ENCODE results near the gene RBSN.
A peak's percentile ranks its signal among the peaks of the same experiment; 100 is the strongest.

RBSN gene

DNA sequence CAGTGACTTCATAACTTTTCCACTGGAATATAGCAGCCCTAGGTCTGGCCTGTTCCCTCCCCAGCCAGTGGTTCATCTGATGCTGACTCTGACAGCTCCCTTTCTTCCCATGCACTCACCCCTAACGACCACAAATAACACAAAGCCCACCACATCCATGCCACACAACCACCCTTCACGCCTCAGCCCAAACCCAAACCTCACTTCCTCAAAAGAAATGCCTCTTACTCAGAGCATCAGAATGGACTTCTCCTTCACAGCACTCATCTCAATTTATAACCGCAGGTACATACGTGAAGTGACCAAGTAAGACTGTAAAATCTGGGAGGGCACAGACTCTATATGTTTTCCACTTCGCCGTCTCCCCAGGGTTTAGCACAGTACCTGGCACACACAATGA lies 1.1 kb downstream of the RBSN start:
- peak; percentile 17 for DNase-seq

DNA sequence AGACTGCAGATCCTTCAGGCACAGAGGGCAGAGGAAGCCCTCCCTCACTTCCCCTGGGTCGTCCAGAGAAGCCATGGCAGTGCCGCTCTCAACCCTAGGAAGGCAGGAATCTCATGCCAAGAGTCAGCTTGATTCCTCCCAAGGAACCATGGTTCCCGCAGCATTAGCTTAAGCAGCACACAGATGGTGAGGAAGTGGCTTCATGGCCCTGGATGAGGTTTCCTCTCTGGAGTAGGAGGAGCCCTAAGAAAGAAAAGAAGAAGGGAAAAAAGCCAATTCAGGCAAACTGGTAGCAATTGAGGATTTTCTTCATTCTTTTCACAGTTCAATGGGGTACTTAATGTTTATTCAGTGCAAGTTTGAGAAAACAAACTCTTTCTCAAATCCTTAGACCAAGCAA lies 2.9 kb downstream of the RBSN start:
- DNase-seq: no peak

DNA sequence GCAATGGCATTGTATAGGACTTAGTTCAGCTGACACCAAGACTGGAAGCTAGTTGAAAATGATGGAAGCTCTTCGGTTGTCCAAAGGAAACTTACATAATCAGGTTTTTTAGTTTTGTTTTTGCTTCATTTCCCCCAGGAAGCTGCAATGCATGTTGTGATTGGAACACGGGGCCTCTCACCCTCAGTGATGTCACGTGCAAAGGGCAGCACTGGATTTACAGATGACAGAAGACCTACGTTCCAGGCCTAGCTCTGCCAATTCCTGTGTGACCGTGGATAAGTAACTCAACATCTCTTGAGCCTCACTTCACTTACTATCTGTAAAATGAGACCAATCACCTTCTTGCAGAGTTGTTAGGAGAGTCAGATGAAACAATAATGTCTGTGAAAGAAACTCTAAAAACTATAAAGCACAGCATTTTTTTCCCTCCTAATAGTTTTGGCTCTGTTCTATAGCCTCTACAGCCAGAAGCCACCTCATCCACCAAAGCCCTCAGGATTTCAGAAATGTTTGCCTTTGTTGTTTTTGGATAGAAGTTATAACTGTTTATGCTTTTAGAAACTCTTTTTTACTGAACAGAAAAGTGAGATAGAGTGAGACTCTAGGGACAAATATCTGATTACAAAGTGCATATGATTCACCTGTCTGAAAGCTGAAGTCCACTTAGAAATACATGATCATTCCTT lies 4.6 kb downstream of the RBSN start:
- DNase-seq: no peak

DNA sequence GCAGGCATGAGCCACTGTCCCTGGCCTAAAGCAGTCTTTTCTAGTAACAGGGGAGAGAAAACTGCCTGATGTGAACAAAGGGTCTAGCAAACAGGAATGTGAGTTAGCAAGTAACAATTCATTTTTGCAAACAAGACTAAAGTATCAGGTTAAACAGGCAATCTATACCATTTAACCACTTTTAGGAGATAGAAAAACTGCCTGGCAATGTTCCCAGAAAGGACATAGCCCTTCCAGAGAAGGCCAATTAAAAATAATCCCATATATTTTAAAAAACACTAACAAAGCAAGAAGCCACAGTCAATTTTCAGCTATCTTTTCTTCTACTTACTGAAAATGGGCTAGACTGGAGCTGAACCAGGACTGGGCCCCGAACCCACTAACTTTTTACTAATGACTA lies 6.3 kb downstream of the RBSN start:
- no peak for DNase-seq

DNA sequence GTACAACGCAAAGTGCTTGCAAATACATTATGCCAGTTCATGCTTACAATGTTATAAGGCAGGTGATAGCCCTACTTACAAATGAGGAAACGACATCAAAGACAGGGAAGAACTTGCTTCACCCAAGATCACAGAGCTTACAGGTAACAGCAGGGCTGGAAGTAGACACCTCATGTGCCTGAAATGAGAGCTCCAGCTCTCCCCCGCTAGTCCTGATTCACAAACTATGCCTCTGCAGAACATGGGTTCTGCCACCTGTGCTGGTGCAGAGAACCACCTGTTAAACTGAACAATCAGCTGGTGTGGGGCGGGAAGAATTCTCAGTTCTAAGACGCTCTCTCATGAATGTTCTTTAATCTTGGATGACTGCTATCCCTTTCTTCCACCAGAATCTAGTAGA lies 7.4 kb downstream of the RBSN start:
- DNase-seq: no peak

DNA sequence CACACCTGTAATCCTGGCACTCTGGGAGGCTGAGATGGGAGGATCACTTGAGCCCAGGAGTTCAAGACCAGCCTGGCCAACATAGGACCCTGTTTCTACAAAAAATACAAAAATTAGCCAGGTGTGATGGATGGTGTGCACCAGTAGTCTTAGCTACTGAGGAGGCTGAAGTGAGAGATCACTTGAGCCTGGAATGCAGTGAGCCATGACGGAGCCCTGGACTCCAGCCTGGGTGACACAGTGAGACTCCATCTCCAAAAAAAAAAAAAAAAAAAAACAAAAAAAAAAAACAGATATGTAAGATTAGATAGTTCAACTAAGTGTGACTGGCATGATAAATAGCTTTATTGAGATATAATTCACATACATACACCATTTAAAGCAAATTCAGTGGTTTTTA lies 9.7 kb downstream of the RBSN start:
- no peak for DNase-seq

DNA sequence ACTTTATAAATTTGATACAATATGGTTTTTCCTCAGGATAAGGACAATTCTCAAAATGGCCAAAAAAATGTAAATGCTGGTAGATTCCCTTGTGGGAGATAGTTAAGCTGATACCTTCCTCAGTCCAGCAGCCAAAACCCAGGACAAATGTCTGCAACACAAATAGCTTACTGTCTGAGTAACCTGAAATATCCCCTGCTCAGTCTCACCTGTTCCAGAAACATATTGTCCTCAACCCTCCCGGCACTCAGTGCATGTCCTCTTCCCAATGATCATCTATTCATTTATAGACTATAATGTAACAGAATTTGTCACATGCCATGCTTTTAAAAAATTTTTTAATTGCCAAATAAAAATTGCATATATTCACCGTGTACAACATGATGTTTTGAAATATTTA lies 12.2 kb downstream of the RBSN start:
- no peak for DNase-seq

DNA sequence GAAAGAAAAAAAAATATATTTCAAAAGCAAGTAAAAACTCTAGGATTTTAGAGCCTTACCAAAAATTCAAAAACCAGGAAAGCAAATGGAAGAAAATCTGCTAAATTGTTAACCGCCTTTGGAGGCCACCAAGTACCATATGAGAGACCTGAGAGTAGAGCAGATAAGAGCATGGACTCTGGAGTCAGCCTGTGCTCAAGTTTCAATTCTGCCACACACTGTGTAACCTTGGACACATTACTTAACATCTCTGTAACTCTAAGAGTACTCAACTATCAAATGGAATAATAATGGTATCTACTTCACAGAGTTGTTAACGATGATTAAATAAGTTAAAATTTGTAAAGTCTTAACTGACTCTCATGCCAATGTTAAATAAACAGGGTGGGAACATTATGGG lies 12.7 kb downstream of the RBSN start:
- no peak for DNase-seq

DNA sequence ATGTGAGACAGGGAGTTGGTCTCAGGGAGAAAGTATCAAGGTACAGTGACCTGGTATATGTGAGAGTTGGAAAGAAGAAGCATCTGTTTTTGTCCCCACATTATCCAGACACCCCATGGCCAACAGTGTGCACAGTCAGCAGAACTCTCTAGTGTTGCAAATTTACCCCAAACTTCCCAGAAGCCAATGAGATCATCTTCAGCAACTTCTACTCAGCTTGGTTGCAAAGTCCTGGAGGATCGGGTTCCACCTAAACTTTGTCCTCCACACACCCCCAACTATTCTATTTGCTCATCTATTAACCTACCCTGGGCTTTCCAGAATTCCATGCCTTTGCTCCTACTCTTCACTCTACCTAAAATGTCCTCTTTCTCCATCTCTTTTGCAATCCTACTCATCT lies 15.7 kb downstream of the RBSN start:
- no peak for DNase-seq

DNA sequence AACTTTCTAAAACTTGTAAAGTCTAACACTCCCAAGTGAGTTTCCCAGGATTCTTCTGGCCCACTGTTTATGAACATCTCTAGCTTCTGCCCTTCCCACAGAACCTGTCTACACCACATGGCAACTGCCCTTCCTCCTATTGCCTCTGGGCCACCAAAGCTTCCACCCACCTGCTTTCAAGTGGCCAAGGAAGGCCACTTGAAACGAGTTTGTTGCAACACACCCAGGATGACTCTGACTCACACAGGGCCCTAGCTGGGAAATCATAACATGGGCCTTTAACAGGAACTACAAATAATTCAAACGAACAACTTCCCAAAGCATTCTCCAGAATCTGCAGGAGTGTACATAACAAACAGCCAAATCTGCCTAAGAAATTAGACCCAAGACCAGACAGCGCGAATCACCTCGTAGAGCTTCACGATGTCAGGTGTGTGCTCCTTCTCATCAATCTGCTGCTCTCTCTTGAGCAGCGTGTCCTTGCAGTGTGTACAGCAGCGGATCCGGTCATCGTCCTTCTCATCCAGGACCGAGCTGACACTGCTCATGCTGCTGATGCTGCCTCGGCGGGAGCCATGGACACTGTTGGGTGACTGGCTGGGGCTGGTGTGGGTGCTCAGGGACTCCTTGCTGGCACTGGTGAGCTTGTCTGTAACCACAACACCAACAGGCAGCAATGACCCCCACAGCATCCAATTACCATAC lies 16.8 kb downstream of the RBSN start:
- no peak for DNase-seq

DNA sequence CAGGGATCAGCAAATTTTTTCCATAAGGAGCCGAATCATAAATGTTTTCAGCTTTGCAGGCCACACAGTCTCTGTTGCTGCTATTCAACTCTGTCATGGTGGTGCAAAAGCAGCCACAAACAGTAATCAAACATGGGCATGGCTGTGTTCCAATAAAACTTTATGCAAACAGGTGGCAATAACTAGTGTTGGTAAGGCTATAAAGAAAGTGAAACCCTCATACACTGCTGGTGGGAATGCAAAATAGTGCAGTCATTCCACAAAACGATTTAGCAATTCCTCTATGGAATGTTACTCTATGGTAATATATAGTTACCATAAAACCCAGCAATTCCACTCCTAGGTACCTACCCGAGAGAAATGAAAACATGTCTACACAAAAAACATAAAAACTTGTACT lies 19.9 kb downstream of the RBSN start:
- no peak for DNase-seq

DNA sequence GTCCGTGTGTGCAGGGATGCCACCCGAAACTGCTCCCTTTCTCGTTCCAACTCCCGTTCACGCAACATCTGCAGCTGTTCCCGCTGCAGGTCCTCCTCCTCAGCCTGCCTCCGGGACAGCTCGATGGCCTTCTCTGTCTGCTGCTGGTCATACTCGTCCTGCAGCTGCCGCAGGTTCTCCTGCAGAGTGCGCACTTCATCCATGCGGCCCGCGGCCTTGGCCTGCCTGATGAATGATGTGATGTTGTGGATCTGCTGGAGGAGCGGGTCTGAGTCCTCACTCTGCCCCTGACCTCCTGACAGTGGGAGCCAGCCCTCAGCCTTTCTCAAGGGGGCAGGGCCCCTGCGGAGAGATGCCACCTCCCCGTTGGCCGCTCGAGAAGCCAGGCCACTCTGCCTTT lies 24.4 kb downstream of the RBSN start:
- DNase-seq: no peak

DNA sequence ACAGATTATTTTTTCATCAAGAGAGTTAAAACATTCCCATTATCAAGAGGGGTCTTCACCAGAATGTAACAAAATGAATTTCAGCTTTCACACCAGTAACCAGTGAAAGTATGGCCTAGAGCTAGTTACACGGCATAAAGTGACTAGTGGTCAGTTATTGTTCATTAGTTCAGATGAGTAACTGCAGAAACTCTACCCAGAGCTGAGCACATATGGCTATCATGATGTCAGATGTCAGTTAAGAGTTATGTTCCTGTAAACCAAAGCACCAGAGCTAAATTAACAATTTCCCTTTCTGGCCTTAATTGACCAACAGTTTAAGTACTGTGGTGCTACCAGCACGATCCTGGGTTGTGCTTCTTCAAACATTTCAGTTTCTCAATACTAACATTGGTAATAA lies 27.2 kb downstream of the RBSN start:
- DNase-seq: no peak

DNA sequence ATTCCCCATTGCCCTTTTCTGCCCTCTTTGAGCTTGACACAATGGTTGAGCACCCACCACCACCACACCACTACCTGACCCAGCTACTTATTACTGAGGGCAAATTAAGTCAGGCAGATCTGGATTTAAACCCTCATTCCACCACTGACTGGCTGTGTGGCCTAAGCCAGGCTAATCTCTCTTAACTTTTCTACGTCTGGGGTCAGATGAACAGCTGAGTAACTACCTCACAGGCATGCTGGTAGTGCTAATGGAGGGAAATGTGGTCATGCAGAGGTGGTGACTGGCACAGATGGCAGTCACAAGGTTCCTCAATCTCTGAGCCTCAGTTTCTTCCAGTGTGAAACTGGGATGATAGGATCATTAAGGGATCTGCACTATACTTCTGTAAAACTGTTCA lies 29.5 kb downstream of the RBSN start:
- no peak for DNase-seq

DNA sequence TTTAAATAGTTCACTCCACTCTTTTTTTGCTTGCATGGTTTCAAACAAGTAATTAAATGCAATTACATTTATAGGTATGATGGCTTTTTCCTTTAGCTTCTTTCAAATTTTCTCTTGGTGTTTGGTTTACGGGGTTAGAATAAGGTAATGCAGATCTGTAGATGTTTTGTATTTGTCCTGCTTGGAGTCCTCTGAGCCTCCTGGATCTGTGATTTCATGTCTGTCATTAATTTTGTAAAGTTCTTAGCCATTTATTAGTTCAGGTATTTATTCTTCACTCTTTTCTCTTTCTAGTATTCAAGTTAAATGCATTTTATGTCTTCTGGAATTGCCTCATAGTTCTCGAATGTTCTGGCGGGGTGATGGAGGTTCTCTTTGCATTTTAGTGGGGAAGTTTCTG lies 32.5 kb downstream of the RBSN start:
- DNase-seq: no peak

DNA sequence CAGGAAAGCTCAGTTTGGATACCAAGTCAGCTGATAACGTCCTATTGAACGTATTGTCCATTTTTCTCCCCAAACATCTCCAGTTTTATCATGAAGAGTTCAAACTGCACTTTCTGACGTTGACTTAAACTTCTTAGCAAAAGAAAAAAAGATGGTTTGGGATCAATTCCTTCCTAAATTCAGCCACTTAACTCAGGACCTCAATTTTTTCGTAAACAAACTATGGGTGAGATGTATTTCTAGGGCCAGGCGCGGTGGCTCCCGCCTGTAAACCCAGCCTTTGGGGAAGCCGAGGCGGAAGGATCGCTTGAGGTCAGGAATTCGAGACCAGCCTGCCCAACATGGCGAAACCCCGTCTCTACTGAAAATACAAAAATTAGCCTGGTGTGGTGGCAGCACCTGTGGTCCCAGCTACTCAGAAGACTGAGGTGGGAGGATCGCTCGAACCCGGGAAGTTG lies 33.4 kb downstream of the RBSN start:
- DNase-seq: no peak

DNA sequence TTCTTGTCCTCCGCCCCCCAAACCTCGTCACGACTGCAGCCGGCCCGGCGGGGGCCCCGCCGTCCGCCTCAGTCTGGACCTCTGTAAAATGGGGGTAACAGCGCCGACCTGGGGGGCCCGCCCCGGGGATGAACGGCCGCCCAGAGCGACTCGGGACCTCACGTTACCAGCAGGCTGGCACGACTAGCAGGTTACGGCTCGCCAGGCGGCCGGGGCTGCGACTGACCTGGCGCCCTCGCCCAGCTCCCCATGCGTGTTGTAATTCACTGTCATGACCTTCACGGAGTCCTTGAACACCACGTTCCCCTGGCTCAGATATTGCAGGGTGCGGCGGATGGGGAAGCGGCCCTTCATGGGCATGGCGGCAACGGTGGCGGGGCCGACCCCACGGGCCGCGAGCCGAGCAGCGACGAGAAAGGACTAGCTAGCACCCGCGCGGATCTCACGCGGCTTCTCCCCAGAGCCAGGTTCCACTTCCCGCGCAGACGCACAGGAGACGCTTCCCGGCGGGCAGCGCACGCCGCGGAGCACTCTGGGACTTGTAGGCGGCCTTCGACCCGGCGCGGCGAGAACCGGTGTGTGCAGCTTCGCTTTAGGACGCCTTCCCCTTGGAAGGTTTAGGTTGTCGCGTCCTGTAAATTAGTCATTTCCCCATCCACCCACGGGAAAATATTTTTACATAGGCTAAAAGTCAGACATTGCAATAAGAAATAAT lies 34.0 kb downstream of the RBSN start, which contains the start of gene MRPS25:
Gene MRPS25, minus strand, starts transcription at position 481 of the 715 bp plus-strand sequence. Its CDS starts 121 bp downstream, at position 360.
- DNase-seq: peak; percentile 90

DNA sequence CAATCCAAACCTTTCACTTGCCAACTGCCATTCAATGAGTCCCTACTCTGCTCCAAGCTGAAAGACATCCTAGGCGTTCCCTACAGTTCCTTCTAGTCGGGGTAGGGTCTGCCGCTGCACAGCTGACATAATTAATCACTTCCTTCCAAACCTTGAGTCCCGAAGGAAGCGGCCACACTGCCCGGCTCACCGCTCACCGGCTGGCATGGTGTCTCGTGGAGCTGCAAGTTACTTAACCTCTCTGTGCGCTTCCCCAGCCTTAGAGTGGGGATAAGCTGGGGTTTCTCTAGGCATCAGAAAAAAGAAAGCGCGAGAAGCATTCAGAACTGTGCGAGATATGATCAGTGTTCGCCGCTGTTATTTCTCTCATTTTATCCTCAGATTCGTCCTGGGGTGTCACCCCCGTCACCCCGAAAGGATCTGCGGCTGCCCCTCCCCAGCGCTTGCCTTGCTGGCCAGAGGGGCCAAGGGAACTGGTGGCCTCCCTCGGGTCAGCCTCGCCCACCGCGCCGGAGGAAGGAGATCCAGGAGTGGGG lies 34.6 kb downstream of the RBSN start:
- DNase-seq: peak; percentile 18

DNA sequence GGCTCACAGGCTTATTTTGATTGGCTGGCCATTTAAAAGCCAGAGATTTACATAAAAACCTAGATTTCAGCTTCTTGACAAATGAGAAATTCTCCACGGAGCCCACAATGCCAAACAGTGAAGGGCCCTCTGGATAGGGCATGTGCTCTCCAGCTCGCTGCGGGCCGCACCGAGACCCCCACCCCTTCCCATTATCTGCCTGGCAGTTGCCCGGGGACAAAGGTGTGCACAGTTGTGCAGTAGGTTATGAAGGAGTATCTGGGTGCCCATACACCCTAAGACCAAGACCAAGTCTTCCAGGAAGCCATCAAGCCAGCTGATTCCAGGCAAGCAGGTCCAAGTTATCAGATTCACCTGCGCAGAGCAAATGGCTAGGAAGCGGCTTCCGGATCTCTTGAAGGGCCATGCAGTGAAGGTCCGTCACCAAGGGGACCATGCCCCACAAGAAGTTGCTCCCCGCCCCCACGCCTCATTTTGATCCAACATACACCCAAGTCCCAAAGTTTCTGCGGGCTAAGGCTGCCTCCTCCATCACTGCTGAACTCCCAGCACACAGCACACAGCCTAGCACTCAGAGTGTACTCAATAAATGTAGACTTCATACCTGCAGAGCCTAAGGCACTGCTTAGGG lies 35.2 kb downstream of the RBSN start:
- DNase-seq: no peak

DNA sequence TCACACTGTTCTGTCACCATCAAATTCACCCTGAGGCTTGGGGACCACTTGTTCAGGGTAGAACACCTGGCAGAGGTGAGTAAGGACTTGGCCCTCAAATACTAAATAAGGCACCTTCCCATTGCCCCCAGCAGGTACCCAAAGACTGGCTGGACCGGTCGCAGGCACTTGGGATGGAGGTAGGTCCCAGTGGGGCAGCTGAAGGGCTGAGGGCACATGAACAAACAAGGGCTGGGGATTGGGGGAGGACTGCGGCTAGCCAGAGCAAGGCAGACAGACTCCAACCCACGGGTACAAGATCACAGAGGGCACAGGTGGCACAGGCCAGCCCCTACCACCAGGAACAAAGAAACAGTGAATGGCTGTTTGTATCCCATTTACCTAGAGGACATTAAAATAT lies 35.7 kb downstream of the RBSN start:
- DNase-seq: no peak

DNA sequence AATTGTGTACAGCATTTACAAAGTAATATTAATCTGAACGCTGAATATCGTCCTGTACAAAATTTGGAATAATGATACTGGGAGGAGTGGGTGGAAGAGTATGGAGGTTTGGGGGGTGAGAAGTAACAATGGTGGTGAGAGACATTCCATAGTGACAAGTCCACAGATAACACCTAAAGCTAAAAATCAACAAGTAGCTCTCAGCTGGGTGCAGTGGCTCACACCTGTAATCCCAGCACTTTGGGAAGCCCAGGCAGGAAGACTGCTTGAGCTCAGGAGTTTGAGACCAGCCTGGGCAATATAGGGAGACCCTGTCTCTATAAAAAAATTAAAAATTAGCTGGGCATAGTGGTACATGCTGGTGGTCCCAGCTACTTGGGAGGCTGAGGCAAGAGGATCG lies 38.9 kb downstream of the RBSN start:
- no peak for DNase-seq

DNA sequence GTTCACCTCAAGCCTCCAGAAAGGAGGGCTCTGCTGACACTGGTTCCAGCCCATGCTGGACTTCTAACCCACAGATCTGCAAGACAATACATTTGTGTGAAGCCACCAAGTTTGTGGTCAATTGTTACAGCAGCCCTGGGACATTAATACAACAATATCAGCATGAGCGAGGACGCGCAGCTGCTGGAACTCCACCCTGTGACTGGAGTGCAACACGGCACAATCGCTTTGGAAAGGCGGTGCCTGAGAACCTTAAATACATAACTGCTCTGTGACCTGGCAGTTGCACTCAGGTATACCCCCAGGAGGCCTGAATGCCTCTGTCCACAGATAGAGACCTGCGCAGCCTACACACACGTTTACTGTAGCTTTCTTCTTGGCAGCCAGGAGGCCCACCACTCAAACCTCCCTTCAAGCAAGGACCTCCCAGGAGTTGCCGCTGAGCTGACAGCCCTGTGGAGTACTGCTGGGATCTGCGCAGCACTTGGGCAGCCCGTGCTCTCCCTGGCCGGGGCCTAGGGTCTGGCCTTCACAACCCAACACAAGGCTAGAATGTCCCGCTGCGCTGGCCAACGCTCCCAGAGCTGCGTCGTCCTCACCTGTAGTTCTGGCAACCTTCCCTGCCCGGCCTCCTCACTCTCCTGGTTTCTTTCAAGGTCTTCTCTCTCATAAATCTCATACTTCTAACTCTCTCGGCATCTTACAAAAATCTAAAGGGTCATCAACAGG lies 42.1 kb downstream of the RBSN start:
- DNase-seq: no peak

Data from fibroblast of upper back skin (primary cell).